GM23248 (cell line): ENCODE data around the gene REV3L.

Experiments used
- EZH2 ChIP-seq: fragments of 200-600 bp; sonication (generic); IDR thresholded peaks from 2 replicates; pipeline ENCODE4 v1.6.1; 2018; ENCODE audit warnings: antibody characterized with exemption, mild to moderate bottlenecking; ENCODE audit not compliant: insufficient read depth, poor library complexity, severe bottlenecking
- EZH2phosphoT487 ChIP-seq: fragments of 200-600 bp; sonication (generic); IDR thresholded peaks from 2 replicates; pipeline ENCODE4 v1.6.1; 2018; ENCODE audit warnings: antibody characterized with exemption, moderate library complexity, mild to moderate bottlenecking, low read depth; ENCODE audit not compliant: insufficient read depth

- TF ChIP-seq EZH2phosphoT487 = no peak
- no peak for TF ChIP-seq EZH2
Observed at GRCh38 chr6:111283707-111284106, 199.3 kb downstream of the REV3L start.
